HG03558 (cell line): ENCODE data around the gene ST7.

ENCODE experiments used
- ATAC-seq: cut with Tn5 transposase; IDR thresholded peaks from one replicate; pipeline ENCODE4 v1.9.1; 2021; ENCODE audit warnings: moderate number of reproducible peaks; ENCODE audit not compliant: unreplicated experiment; ENCODE audit errors: extremely low read depth

ST7 gene

DNA sequence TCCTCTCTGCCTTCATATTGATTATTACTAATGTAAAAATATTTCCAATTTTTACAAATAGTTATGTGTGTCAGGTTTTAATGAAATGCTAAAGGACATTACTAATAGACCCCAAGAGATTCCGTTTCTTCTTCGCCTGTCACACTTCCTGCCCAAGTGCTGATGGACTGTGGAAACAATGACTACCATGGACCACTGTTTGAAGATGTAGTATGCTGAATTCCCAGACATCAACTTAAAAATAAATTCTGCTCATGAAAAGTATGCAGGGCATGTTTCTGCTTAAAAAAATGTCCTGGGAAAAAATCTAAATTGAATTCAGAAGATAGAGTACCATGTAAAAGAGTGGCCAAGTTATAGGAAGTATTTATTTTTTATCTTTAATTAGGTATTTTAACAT is 52.1 kb downstream of the ST7 start:
- ATAC-seq, result no peak

DNA sequence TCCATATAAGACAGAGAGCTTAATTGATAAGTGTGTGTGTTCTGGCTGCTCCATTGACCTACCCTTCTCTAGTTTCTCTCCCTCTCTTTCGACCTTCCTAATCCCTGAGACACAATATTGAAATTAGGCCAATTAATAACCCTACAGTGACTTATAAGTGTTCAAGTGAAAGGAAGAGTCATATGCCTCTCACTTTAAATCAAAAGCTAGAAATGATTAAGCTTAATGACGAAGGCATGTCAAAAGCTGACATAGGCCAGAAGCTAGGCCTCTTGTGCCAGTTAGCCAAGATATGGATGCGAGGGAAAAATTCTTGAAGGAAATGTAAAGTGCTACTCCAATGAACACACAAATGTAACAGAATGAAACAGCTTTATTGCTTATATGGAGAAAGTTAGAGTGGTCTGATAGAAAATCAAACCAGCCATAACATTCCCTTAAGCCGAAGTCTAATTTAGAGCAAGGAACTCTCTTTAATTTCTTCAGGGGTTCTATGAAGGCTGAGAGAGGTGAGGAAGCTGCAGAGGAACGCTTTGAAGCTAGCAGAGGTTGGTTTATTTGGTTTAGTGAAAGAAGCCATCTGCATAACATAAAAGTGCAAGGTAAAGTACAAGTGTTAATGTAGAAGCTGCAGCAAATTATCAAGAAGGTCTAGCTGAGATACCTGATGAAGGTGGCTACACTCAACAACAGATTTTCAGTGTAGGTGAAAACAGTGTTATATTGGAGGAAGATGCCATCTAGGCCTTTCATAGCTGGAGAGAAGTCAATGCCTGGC is 53.8 kb downstream of the ST7 start:
- ATAC-seq, result no peak

DNA sequence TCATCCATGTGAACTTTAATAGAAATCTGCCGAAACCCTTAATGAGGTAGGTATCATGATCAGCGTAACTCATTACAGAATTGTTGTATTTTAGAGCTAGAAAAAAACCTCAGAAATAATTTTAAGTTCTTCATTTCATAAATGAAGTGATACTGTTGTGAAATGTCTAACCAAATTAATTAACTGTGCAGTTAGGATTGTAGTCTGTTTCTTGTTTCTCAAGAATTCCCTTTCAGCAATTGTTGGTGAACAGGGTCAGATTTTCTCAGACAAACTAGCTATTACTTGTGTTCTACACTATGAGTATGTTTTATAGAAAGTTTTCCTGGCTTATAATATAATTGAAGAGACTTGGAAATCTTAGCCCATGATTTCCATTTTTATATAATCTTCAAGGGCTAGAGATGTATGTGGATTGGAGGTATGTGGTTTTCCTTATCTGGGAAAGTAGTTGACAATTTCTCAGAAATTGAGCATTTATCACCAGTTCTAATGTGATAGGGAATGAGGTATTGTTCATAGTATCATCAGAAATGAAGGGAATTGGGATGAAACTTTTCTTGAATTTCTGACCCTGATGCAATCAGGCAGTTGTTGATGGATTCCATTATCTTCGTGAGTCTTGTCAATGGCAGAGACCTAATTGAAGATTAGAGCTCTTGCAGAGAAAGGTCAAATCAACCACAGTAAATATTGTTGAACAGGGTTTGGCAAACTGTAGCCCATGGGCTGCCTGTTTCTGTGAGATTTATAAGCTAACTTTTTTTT is 55.0 kb downstream of the ST7 start:
- ATAC-seq, result no peak

DNA sequence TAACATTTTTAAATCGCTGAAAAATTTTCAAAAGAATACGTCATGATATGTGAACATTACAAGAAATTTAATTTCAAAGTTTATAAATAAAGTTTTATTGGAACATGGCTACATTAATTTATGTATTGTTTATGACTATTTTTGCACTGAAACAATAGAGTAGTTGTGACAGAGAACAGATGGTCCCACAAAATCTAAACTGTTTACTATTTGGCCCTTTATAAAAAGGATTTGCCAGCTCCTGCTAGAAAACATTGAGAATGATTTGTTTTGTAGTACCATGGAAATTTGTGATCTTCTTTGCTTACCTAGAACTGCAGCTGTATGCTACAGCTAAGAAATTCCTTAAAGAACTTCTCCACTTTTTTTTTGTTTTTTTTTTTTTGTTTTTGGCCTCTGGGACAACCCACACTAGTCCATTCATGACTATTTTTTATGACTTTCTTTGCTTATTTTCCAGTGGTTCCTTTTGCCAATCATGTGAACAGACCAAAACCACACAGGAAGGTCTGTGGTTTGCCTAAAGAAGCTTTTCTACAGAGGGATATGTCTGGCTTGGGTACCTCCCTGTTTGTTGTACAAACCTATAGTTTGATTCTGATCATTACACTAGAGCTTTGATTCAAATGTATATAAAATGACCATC is 55.7 kb downstream of the ST7 start:
- no peak for ATAC-seq

DNA sequence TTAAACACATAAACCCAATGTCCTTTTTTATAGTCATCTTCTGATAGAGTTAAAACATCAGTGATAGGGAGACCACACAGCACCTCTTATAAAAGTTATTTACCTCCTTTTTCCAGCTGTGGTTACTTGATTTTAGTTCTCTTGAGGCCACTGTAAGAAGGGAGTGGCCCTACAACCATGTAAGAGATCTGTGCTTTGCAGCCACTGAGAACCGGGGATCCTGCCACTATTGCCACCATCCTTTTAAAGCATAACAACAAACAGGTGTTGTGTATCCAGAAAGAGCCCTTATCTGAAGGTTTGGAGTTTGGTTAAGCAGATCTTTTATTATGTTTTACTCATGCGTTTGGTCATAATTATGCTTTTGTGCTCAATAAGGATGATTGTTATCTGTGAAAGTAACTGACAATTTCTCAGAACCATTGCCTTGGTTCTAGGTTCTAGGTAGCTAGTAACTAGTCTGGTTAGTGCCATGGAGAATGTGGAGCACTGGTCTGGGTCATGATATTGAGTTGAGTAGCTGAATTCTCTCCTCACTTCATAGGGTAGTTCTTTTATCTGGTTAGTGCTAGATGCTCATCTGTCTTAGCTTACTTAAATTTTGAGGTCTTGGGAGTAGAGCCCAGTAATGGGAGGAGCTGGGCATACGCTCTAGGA is 56.5 kb downstream of the ST7 start:
- ATAC-seq, result no peak

DNA sequence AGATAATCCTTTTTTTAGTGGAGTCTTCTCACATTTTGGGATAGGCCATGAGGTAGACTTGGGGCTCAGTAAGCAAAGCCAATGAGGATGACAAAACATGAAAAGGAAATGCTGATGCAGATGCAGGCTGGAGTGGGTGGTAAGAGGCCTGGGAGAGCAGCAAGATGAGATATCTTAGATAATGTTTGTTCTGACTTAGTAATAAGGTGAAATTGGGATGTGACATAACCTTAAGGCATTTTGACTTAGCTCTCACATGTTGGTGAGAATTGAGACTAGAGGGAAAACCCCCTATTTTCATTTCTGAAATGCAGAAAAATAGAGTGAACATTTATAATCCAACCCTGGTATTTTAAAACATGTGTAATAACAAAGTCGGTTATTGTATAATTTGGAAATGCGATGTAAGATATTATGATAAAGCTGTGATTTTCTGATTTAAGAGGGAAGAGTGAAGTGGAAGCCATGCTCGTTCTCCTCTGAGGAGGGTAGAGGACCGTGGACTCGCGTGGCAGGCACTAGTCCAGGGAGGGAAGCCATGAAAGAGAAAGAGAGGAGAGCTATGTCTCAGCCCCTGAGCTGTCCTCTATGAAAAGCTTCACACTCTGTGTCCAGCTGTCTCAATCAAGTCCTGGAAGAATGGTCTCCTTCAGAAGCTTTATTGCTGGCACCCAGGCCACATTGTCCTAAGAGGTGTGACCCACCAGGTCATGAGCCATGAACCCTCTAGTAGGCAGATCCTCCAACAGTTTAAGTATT is 57.3 kb downstream of the ST7 start:
- peak; percentile 30 for ATAC-seq

DNA sequence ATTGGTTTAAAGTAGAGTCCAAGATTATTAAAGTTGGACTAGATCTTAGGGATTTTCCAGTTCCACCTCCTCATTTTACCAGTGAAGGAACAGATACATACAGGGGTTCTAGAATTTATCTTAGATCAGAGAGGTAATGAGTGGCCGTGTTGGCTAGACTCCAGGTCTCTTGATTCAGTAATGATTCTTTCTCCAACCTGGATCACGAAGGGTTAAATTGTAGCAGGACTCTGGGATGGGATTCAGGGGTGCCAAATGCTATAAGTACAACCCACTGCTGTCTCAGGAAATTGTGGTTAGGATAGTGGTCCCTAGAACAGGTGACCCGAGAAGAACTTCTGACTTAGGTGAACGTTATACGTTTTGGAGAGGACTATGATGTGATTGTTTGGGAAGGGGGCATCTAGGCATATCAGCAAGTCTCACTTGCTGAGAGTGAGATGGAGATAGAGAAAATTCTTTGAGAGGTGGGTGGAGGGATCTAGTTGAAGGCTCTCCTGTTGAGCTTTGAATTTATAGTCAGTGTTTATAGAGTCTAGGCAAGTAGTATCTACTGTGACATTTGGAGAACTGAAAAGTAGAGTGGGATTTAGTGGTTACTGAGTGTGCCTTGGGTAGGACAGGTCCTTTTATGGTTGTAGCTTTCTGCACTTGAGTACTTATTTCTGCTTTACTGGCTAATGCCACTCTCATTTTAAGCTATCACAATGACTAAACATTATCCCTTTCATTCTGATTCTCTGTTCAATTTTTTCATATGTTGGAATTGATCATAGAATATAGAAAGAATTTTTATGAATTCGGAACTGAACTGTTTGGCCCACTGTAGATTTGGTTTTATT is 58.3 kb downstream of the ST7 start:
- peak; percentile 80 for ATAC-seq

DNA sequence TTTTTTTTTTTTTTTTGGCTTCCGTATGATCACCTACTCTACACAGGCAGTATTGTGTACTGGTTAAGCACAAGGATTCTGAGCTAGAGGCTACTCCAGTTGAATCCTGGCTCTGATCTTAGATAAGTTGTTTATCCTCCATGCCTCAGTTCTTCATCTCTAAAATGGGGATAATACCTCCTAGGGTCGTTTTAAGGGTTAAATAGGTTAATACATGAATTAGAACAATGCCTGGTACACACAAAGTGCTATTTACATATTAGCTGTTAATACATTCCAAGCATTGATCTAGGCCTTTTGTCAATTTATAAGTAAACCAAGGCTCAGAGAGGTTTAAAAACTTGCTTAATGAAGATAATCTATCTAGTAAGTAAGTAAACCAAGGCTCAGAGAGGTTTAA is 59.0 kb downstream of the ST7 start:
- ATAC-seq, result peak; percentile 3

DNA sequence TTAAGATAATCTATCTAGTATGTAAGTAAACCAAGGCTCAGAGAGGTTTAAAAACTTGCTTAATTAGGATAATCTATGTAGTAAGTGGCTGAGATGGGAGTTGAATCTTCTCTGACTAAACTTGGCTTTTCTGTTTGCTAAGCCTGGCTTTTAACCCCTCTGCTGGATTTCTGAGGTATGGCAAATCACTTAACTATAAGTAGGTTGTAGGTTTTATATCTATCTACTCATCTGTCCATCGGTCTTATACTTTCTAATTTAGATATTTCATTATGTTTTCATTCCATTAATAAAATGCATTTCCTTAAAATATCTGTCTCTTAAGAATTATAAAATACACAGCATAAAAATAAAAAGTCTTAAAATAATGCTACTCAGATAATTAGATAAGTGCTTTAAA is 59.4 kb downstream of the ST7 start:
- no peak for ATAC-seq

DNA sequence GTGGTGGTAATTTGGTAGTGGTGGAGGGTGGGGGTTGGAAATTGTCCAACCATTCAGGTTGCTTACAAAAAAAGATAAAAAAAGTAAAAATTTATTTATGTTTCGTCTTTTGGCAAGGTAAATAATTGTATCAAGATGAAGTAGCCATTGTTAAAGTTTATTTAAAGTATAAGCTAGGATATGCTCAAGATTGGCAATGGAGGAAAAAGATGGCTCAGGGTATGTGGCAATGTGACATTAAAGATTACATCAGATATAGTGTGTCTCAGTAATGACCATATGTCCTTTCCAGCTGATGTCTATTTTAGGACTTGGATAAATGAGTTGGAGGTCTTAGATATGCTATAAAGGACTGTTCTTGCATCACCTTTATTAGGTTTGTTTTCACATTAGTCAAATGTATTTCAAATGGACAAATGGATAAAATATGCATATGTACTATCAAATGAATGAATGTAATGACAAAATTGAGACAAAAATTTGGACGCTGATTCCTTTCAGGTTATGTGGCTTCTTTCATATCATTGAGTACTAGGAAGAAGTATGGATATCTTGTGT is 60.9 kb downstream of the ST7 start:
- no peak for ATAC-seq

DNA sequence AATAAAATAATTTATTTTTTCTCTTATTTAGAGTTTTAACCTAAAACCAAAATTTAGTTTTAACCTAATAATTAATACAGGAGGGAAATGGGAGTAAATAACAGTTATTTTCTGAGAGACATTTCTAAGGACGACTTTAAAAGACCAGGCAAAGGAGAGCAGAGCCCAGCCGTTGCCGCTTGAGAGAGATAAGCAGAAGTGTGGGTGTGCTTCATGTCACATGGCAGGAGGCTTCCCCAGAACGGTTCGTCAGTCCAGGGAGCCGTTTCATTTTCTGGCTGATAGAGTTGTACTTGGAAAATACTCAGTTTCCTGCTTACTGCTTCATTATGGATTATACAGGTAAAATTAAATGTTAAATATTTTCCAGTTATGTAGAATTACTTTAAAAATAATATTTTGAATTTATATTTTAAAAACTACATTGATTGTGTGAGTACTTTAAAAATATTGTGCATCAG is 61.4 kb downstream of the ST7 start:
- no peak for ATAC-seq

DNA sequence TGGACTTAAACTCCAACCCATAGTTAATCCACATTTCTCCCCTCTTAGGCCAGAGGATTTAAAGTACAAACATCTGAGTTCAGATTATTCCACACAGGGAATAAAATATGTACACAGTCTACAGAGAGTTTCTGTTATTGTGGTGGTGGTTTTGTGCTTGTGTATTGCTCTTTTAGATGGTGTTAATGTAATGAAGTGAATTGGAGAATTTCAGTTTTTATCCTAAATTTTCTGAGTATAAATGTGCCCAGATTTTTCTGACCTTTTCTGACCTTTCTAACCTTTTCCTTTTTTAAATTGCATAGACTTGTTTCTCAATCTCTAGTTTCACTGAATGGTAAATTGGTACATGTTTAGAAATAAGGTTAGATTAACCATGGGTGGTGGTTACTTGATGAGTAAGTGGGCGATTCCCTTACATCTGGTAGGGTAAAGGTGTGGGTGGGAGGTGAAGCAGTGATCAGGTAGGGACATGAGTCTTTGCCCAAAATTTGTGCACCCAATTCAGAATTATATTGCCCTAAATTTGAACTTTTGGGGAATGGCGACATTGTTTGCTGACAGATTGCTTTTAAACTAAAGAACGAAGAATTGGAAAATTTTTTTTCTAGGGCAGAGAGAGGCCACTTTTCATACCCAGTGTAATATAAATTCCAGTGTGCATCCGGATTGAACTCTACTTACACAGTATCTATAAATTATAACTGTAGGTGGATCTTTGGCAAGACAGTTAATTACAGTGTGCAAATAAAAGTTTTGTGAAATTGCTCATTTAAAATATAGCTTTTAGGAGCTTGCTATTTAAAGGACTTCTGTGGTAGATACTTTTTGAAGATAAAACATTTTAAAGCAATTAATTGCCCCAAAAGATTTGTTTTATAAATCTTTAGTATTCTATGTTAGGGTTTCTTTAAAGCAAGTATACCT is 62.2 kb downstream of the ST7 start:
- ATAC-seq, result no peak

DNA sequence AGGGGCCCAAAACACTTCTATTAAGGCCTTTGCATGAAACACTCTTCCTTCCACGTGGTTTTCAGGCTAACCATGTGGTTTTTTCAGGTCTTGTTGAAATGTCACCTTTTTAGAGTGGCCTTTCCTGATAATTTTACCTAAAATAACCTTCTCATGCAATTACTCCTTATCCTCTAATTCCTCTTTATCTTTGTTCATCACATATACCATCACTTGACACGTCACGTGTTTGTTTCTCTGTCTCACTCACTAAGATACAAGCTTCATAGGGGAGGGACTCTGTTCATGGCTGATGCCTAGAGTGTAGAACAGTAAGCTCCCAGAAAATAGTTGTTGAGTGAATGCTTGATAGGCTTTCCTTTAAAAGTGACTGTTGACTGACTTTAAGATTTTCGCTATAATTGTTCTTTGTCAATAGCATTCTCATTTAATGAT is 63.7 kb downstream of the ST7 start:
- no peak for ATAC-seq

DNA sequence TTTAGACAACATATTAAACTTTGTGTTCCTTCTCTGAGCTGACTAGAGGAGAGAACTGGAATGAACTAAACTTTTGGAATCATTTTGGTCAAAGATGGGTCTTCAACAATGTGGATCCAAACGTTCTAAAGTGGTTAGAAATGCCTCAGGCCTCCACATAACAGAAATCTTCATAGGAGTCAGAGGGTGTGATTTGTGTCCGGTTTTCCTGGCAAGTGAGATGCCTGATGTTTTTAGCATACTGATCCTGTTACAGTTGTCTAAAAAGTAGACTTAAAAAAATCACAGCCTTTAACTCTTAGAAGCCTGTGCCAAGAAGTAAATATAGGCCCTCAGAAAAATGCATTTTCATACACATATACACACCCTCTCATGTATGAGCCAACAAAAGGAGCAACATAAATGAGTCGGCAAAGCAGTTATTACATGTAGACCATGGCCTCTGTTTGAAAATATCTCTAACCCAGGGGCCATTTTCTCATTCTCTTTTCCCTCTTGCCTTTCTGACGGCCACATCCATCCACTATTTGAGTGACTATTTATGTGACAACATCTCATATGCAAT is 64.5 kb downstream of the ST7 start:
- no peak for ATAC-seq

DNA sequence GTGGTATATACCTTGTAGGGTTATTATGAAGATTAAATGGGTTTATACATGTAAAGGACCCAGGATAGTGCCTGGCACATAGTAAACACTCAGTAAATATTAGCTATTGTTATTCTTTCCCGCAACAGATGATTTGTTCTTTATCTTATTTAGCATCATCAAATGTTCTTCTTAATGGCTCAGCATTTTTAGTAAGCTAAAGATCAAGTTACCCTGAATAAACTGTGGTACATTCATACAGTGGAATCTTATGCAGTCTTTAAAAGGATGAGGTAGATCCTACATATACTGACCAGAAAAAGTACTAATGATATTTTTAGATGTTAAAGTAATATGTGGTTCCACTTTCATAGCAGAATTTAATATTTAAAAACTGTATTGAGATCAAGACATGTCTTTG is 65.4 kb downstream of the ST7 start:
- no peak for ATAC-seq

DNA sequence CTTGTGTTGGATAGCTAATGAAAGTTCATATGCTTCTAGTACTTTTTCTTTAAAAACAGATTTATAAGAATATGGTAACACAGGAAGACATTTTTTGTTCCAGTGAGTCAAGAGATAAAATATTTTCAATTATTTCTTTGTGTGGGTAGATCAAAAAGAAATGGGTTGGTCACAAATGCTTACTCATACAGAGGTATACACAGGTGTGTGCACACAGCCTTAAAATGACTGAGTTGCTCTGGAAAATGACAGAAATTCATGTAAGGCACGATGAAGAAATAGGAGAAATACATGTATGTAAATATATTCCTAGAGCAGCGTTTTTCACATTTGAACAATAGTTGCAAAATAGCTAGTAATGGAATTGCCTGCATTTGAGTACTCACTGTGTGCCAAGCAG is 66.0 kb downstream of the ST7 start:
- no peak for ATAC-seq

DNA sequence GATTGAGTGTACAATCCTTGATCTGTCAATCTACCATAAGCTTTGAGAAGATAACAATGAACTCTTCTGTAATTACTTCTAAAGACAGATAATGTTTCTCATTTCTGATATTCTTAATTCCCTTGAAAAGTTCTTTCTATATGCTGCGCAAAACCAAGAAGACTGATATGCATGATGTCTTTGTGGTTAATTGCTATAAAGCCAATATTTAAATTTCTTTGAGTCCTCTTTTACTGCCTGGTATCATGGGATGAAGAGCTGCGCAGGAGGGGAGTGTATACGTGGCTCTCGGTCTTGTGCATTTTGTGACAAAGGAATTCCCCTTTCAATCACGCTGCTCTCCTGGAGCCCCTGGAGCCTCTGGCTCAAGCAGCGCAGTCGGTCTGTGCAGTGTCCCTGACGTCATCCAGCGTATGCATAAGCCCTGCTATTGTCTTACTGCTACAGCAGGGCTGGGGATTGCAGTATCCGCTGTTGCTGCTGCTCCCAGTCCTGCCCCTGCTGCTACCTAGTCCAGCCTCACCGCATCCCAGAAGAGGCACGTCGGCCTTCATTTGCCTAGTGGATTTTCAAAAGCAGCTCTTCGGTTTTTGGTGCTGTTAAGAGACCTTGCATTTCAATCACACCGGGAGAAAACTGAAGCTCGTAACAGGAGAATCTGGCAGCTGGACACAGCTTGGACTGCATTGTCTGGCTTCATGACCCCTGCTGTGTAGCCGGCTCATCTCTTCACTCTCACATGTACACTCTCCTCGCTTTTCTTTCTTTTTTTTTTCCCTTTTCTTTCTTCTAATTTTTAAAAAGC is 66.7 kb downstream of the ST7 start:
- ATAC-seq, result no peak
